DND-41 (cell line): Measurements from ENCODE around the gene CELSR3.

ENCODE experiments used
- ATAC-seq: fragments of 200-7000 bp; cut with Tn5 transposase; 3 replicates; pipeline ENCODE4 v1.9.1; 2021; ENCODE audit warnings: low read depth; ENCODE audit not compliant: insufficient read depth
- DNase-seq: peaks from one replicate; pipeline ENCODE4 v3.0.0-alpha.2; 2020
- H2AFZ ChIP-seq: 2 replicates; pipeline ENCODE4 v1.6.0; 2012; ENCODE audit warnings: low read depth, low read length
- H3K27ac ChIP-seq: 2 replicates; pipeline ENCODE4 v1.5.1; 2012; ENCODE audit warnings: low read length, inconsistent platforms
- H3K27me3 ChIP-seq: fragments of 200-600 bp; sonication (generic); 2 replicates; pipeline ENCODE4 v1.6.0; 2012; ENCODE audit warnings: low read length, mild to moderate bottlenecking, inconsistent platforms; ENCODE audit not compliant: insufficient read depth, poor library complexity
- H3K36me3 ChIP-seq: 2 replicates; pipeline ENCODE4 v1.5.1; 2012; ENCODE audit warnings: low read length, inconsistent platforms; ENCODE audit not compliant: insufficient read depth
- H3K4me1 ChIP-seq: 2 replicates; pipeline ENCODE4 v1.5.1; 2012; ENCODE audit warnings: mild to moderate bottlenecking, low read length; ENCODE audit not compliant: insufficient read depth
- H3K4me2 ChIP-seq: 2 replicates; pipeline ENCODE4 v1.6.0; 2012; ENCODE audit warnings: mild to moderate bottlenecking, moderate library complexity, low read length, inconsistent platforms; ENCODE audit not compliant: insufficient read depth
- H3K4me3 ChIP-seq, 2 experiments: fragments of 200-600 bp in 1 of 2; shearing (Covaris generic) in 1 of 2; 2 replicates each; pipeline ENCODE4 v1.5.1; 2012 to 2016; ENCODE audit warnings: inconsistent platforms in 2 of 2, low read length in 2 of 2, mild to moderate bottlenecking in 2 of 2, low read depth in 1 of 2, moderate library complexity in 1 of 2
- H3K79me2 ChIP-seq: 2 replicates; pipeline ENCODE4 v1.6.0; 2012; ENCODE audit warnings: low read length, inconsistent platforms; ENCODE audit not compliant: insufficient read depth
- H3K9ac ChIP-seq: 2 replicates; pipeline ENCODE4 v1.6.0; 2012; ENCODE audit warnings: low read depth, mild to moderate bottlenecking, inconsistent platforms, low read length, moderate library complexity
- H3K9me3 ChIP-seq: 2 replicates; pipeline ENCODE4 v1.5.1; 2012; ENCODE audit warnings: low read length, moderate library complexity, mild to moderate bottlenecking, inconsistent platforms; ENCODE audit not compliant: insufficient read depth, severe bottlenecking
- H4K20me1 ChIP-seq: 2 replicates; pipeline ENCODE4 v1.6.0; 2012; ENCODE audit warnings: low read length; ENCODE audit not compliant: insufficient read depth
- EZH2 ChIP-seq: IDR thresholded peaks from 3 replicates; pipeline ENCODE4 v1.6.1; 2012; ENCODE audit warnings: borderline replicate concordance, low read depth, mild to moderate bottlenecking, moderate library complexity, low read length, inconsistent platforms; ENCODE audit not compliant: severe bottlenecking
- TF ChIP-seq, protein P1 (sequence below): IDR thresholded peaks from 2 replicates; pipeline ENCODE4 v1.5.1; 2012; ENCODE audit warnings: borderline replicate concordance, low read length, moderate library complexity, mild to moderate bottlenecking; ENCODE audit not compliant: poor library complexity, severe bottlenecking; ENCODE audit errors: extremely low read depth

CELSR3 gene

DNA sequence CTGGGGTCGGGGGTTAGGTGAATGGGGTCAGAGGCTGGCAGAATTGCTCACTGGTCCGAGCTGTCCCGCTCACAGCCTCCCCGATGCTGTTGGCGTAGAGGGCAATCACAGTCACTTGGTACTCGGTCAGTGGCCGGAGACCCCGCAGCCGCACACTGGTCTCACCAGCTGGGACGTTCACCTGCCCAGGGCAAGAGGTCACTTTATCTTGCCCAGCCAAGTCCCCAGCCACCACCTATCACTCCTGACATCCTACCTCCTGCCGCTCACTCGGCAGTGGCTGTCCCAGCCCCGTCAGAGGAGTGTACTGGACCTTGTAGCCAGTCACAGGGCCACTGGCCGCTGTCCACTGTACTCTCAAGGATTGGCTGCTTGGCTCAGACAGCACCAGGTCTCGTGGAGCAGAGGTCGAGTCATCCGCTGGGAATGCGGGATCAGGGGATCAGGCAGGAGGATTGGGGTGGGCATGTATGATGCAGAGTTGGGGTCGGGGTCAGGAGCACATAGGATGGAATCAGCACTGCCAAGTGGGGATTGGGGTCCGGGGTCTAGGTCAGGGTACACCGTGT, 70.1 kb downstream of the CELSR3 start:
- H4K20me1 ChIP-seq = peaks cover 14% of the 10 kb centered on the region; the same call in 1 of the 2 replicates
- H2AFZ ChIP-seq = no peak overlapping the region
- H3K36me3 ChIP-seq = peaks cover 1% of the 10 kb centered on the region
- H3K4me1 ChIP-seq = no peaks in the 10 kb centered on the region
- H3K4me3 ChIP-seq = no peak overlapping the region
- TF ChIP-seq, protein P1, sequence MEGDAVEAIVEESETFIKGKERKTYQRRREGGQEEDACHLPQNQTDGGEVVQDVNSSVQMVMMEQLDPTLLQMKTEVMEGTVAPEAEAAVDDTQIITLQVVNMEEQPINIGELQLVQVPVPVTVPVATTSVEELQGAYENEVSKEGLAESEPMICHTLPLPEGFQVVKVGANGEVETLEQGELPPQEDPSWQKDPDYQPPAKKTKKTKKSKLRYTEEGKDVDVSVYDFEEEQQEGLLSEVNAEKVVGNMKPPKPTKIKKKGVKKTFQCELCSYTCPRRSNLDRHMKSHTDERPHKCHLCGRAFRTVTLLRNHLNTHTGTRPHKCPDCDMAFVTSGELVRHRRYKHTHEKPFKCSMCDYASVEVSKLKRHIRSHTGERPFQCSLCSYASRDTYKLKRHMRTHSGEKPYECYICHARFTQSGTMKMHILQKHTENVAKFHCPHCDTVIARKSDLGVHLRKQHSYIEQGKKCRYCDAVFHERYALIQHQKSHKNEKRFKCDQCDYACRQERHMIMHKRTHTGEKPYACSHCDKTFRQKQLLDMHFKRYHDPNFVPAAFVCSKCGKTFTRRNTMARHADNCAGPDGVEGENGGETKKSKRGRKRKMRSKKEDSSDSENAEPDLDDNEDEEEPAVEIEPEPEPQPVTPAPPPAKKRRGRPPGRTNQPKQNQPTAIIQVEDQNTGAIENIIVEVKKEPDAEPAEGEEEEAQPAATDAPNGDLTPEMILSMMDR = no peak
- no peak for TF ChIP-seq EZH2
- H3K9me3 ChIP-seq = no peaks in the 10 kb centered on the region
- no peak overlapping the region for H3K9ac ChIP-seq
- no peak overlapping the region for H3K4me2 ChIP-seq
- no peaks in the 10 kb centered on the region for H3K79me2 ChIP-seq
- DNase-seq (no peak), ATAC-seq (no peak)
- H3K27me3 ChIP-seq = no peaks in the 10 kb centered on the region
- H3K27ac ChIP-seq = no peak overlapping the region

DNA sequence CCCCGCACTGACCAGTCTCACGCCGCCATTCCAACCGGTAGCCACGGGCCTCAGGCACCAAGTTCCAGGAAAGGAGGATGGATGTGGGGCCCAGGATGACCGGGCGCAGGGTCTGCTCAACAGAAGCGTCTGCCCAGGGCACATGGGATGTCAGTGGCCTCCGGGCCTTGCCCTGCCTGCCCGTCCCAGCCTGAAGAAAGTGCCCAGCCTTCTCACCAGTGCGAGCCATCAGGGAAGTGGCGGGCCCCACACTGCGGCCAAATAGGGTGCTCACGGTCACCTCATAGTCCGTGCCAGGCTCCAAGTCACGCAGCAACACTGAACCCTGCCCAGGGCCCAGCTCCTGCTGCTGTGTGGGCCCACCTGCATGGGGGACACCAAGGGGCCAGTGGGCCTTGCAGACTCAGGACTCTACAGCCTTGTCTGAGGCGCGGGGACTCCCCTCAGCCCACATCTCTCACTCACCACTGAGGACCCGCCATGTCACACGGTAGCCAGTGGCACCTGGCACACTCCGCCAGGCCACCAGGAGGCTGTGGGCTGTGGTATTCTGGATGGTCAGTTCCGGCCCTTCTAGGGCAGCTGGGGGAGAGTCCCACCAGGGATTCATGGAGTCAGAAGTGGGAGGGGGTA, 70.7 kb downstream of the CELSR3 start:
- H3K4me2 ChIP-seq = no peak overlapping the region
- H3K27ac ChIP-seq = no peak overlapping the region
- TF ChIP-seq, protein P1 = no peak
- no peak for TF ChIP-seq EZH2
- ATAC-seq (no peak), DNase-seq (no peak)
- H2AFZ ChIP-seq = no peak overlapping the region
- H3K9ac ChIP-seq = no peak overlapping the region
- no peaks in the 10 kb centered on the region for H3K27me3 ChIP-seq
- H3K9me3 ChIP-seq = no peaks in the 10 kb centered on the region
- H4K20me1 ChIP-seq = peaks cover 13% of the 10 kb centered on the region; the same call in 1 of the 2 replicates
- no peaks in the 10 kb centered on the region for H3K79me2 ChIP-seq
- no peak overlapping the region for H3K4me3 ChIP-seq
- H3K4me1 ChIP-seq = no peaks in the 10 kb centered on the region
- no peaks in the 10 kb centered on the region for H3K36me3 ChIP-seq

GRCh38 chr3:48591436-48591835, 71.2 kb downstream of the CELSR3 start:
- Histone ChIP-seq H3K4me2 (no peak overlapping the region), H3K4me1 (no peaks in the 10 kb centered on the region), H3K4me3 (no peak overlapping the region), H3K79me2 (no peaks in the 10 kb centered on the region), H3K9ac (no peak overlapping the region), H4K20me1 (peaks cover 13% of the 10 kb centered on the region; the same call in 1 of the 2 replicates), H3K27me3 (no peaks in the 10 kb centered on the region), H3K9me3 (no peaks in the 10 kb centered on the region), H3K36me3 (no peaks in the 10 kb centered on the region), H3K27ac (no peak overlapping the region), H2AFZ (no peak overlapping the region)
- ATAC-seq (no peak), DNase-seq (no peak)
- no peak for TF ChIP-seq EZH2
- TF ChIP-seq, protein P1 = no peak
